Measurements from ENCODE around the gene EFEMP1.

The EFEMP1 gene

GRCh38 chr2:55877087-55877436 is 46.5 kb downstream of the EFEMP1 start:
- Histone ChIP-seq H3K36me3 (no peaks in the 10 kb centered on the region), H3K27me3 (no peaks in the 10 kb centered on the region), H3K4me1 (ENCODE audit: control insufficient read depth in 1 of 2, insufficient read depth in 1 of 2, low read depth in 1 of 2, low read length in 1 of 2) (no peaks in the 10 kb centered on the region), H3K4me3 (ENCODE audit: low read depth in 1 of 2, low read length in 1 of 2) (no peak overlapping the region), H3K27ac (no peak overlapping the region), H3K9me3 (no peaks in the 10 kb centered on the region)
- no peak for TF ChIP-seq CTCF (IDR thresholded peaks at IDR 0.05)

GRCh38 chr2:55876429-55877086 is 47.0 kb downstream of the EFEMP1 start:
- Histone ChIP-seq H3K4me1 (ENCODE audit: control insufficient read depth in 1 of 2, insufficient read depth in 1 of 2, low read depth in 1 of 2, low read length in 1 of 2) (no peaks in the 10 kb centered on the region), H3K4me3 (ENCODE audit: low read depth in 1 of 2, low read length in 1 of 2) (no peak overlapping the region), H3K36me3 (no peaks in the 10 kb centered on the region), H3K27ac (no peak overlapping the region), H3K27me3 (no peaks in the 10 kb centered on the region), H3K9me3 (no peaks in the 10 kb centered on the region)
- TF ChIP-seq CTCF (IDR thresholded peaks at IDR 0.05): no peak

- Histone ChIP-seq H3K27me3 (no peaks in the 10 kb centered on the region), H3K4me3 (ENCODE audit: low read depth in 1 of 2, low read length in 1 of 2) (no peak overlapping the region), H3K27ac (no peak overlapping the region), H3K36me3 (no peaks in the 10 kb centered on the region), H3K9me3 (no peaks in the 10 kb centered on the region), H3K4me1 (ENCODE audit: control insufficient read depth in 1 of 2, insufficient read depth in 1 of 2, low read depth in 1 of 2, low read length in 1 of 2) (no peaks in the 10 kb centered on the region)
- no peak for TF ChIP-seq CTCF (IDR thresholded peaks at IDR 0.05)
These were observed 48.0 kb downstream of the EFEMP1 start for GRCh38 chr2:55875434-55876135.

GRCh38 chr2:55874338-55874737 is 49.2 kb downstream of the EFEMP1 start:
- no peak for TF ChIP-seq CTCF (IDR thresholded peaks at IDR 0.05)
- Histone ChIP-seq H3K4me1 (ENCODE audit: control insufficient read depth in 1 of 2, insufficient read depth in 1 of 2, low read depth in 1 of 2, low read length in 1 of 2) (no peaks in the 10 kb centered on the region), H3K27ac (no peak overlapping the region), H3K36me3 (no peaks in the 10 kb centered on the region), H3K9me3 (no peaks in the 10 kb centered on the region), H3K4me3 (ENCODE audit: low read depth in 1 of 2, low read length in 1 of 2) (no peak overlapping the region), H3K27me3 (no peaks in the 10 kb centered on the region)

GRCh38 chr2:55871637-55872036 is 51.9 kb downstream of the EFEMP1 start:
- Histone ChIP-seq H3K4me1 (ENCODE audit: control insufficient read depth in 1 of 2, insufficient read depth in 1 of 2, low read depth in 1 of 2, low read length in 1 of 2) (no peaks in the 10 kb centered on the region), H3K27me3 (no peaks in the 10 kb centered on the region), H3K4me3 (ENCODE audit: low read depth in 1 of 2, low read length in 1 of 2) (no peak overlapping the region), H3K9me3 (no peaks in the 10 kb centered on the region), H3K27ac (no peak overlapping the region), H3K36me3 (no peaks in the 10 kb centered on the region)
- no peak for TF ChIP-seq CTCF (IDR thresholded peaks at IDR 0.05)
